ENCODE results near the gene SUSD3. TPM values are rescaled to one million over a fixed set of nuclear protein-coding genes. Genes with fewer than 3 reads are reported as not detected.

The SUSD3 gene
- total RNA-seq, 1 experiment from 2014 or later, result 9.0 TPM

GRCh38 chr9:93061791-93062763, 3.6 kb downstream of the SUSD3 start:
- TF ChIP-seq, protein P1, sequence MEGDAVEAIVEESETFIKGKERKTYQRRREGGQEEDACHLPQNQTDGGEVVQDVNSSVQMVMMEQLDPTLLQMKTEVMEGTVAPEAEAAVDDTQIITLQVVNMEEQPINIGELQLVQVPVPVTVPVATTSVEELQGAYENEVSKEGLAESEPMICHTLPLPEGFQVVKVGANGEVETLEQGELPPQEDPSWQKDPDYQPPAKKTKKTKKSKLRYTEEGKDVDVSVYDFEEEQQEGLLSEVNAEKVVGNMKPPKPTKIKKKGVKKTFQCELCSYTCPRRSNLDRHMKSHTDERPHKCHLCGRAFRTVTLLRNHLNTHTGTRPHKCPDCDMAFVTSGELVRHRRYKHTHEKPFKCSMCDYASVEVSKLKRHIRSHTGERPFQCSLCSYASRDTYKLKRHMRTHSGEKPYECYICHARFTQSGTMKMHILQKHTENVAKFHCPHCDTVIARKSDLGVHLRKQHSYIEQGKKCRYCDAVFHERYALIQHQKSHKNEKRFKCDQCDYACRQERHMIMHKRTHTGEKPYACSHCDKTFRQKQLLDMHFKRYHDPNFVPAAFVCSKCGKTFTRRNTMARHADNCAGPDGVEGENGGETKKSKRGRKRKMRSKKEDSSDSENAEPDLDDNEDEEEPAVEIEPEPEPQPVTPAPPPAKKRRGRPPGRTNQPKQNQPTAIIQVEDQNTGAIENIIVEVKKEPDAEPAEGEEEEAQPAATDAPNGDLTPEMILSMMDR (conservative IDR thresholded peaks at IDR 0.05), result peak; percentile 28; the same call in 1 of the 3 replicates
- Histone ChIP-seq H3K79me2 (ENCODE audit: insufficient read depth, low read length) (no peaks in the 10 kb centered on the region), H3K23me2 (ENCODE audit: insufficient read length, low read depth, low read length, poor library complexity, severe bottlenecking) (no peaks in the 10 kb centered on the region), H4K5ac (ENCODE audit: insufficient read length, low read depth, low read length) (no peak overlapping the region), H4K8ac (replicated peaks; ENCODE audit: insufficient read length, low read depth, low read length) (no peak overlapping the region), H3K18ac (ENCODE audit: insufficient read length, low read depth, low read length) (no peak overlapping the region), H2BK15ac (ENCODE audit: low read depth, low read length) (no peak overlapping the region), H3K23ac (ENCODE audit: insufficient read length, low read depth, low read length) (no peak overlapping the region), H2BK5ac (ENCODE audit: insufficient read length, low read length) (no peak overlapping the region), H3K14ac (ENCODE audit: insufficient read depth, low read length) (no peak overlapping the region), H3K27ac (ENCODE audit: insufficient read length, low read depth, low read length) (no peak overlapping the region), H3K9me3 (ENCODE audit: control insufficient read depth, low read depth, low read length) (no peaks in the 10 kb centered on the region), H2BK120ac (ENCODE audit: low read depth, low read length, poor library complexity, severe bottlenecking) (no peak overlapping the region), H2AFZ (ENCODE audit: low read length) (no peak overlapping the region), H4K91ac (ENCODE audit: insufficient read length, low read depth, low read length) (no peak overlapping the region), H3K9ac (ENCODE audit: extremely low read depth, insufficient read length, low read length) (no peak overlapping the region), H3K27me3 (ENCODE audit: insufficient read depth, low read length) (no peaks in the 10 kb centered on the region), H2BK12ac (ENCODE audit: insufficient read length, low read depth, low read length) (no peak overlapping the region), H3K79me1 (ENCODE audit: insufficient read depth, low read depth, low read length, poor library complexity, severe bottlenecking) (no peaks in the 10 kb centered on the region), H3K4me1 (ENCODE audit: insufficient read depth, low read length) (no peaks in the 10 kb centered on the region), H2BK20ac (ENCODE audit: low read depth, low read length, poor library complexity, severe bottlenecking) (no peak overlapping the region), H3K4ac (ENCODE audit: low read depth, low read length) (no peak overlapping the region), H2AK5ac (ENCODE audit: insufficient read length, low read length) (no peak overlapping the region), H3K4me2 (ENCODE audit: insufficient read depth, insufficient read length, low read length) (no peak overlapping the region), H3K56ac (ENCODE audit: insufficient read length, low read depth, low read length) (no peak overlapping the region), H3T11ph (ENCODE audit: low read length) (no peak overlapping the region), H4K20me1 (ENCODE audit: control insufficient read depth, insufficient read depth, insufficient read length) (no peaks in the 10 kb centered on the region)
- no CpG with 5 or more reads among the region's 19 CpGs for WGBS (ENCODE audit: extremely low coverage, insufficient read length, low lambda C conversion rate)
- H3K4me3 Mint-ChIP-seq, result no peak overlapping the region
- no peaks in the 10 kb centered on the region for H3K9me3 Mint-ChIP-seq
- no peaks in the 10 kb centered on the region for H3K36me3 Mint-ChIP-seq (ENCODE audit: insufficient read depth in 1 of 3, low read depth in 3 of 3)
- DNase-seq, result peak; percentile 65
- peaks cover 17% of the 10 kb centered on the region for H3K27me3 Mint-ChIP-seq (ENCODE audit: low read depth)
- peak overlapping the region in 1 of 3 experiments; percentile 40; a peak in 1 of 7 replicates for H3K27ac Mint-ChIP-seq
- H3K4me1 Mint-ChIP-seq, result peaks cover 34 to 42% of the 10 kb centered on the region in 2 experiments

All from H9 (cell line).